ENCODE measurements around the gene GALNT4.

DNA sequence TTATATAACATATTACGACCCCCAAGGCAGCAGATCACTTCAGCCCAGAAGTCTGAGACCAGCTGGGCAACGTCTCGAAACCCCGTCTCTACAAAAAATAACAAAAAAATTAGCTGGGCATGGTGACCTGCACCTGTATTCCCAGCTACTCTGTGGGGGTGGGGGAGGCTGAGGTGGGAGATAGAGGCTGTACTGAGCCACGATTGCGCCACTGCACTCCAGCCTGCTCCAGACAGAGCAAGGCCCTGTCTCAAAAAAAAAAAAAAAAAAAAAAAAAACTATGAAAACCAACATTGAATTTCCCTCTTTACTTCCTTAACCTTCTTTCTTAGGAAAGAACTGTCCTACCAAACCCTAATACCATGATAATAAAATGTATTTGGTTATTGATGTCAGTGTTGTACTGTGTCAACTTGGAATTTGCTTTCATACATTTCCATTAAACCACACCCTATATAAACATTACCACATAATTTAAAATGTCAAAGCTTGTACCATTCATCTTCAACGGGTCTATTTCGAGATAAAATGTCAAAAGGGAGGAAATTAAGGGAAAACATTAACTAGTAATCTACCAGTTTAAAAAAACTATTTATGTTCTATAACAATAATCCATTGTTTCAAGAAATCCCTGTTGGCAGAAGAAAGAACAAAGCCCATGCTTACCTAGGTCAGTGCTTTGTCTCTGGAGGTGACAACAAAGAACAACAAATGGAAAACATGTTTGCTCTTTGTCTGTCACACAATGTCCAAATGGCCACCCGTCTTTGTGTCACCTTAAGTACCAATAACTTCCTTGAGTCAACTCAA is 17.4 kb downstream of the GALNT4 start:
- TF ChIP-seq, protein P1, sequence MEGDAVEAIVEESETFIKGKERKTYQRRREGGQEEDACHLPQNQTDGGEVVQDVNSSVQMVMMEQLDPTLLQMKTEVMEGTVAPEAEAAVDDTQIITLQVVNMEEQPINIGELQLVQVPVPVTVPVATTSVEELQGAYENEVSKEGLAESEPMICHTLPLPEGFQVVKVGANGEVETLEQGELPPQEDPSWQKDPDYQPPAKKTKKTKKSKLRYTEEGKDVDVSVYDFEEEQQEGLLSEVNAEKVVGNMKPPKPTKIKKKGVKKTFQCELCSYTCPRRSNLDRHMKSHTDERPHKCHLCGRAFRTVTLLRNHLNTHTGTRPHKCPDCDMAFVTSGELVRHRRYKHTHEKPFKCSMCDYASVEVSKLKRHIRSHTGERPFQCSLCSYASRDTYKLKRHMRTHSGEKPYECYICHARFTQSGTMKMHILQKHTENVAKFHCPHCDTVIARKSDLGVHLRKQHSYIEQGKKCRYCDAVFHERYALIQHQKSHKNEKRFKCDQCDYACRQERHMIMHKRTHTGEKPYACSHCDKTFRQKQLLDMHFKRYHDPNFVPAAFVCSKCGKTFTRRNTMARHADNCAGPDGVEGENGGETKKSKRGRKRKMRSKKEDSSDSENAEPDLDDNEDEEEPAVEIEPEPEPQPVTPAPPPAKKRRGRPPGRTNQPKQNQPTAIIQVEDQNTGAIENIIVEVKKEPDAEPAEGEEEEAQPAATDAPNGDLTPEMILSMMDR (IDR thresholded peaks at IDR 0.05) = no peak
- TF ChIP-seq EZH2phosphoT487 (IDR thresholded peaks at IDR 0.05) = no peak
